ENCODE results near the gene ZNF768.
"Not testable (repeated sequence)": the region's sequence is repeated elsewhere in the genome, so short reads cannot be mapped to it uniquely, and the experiment has no call there.

The ZNF768 gene

GRCh38 chr16:30478766-30479478 lies 47.4 kb downstream of the ZNF768 start:
- Histone ChIP-seq H3K9ac (ENCODE audit: low read length) (no peak overlapping the region), H3K79me1 (ENCODE audit: low read length) (no peaks in the 10 kb centered on the region), H4K8ac (ENCODE audit: low read depth, low read length) (no peak overlapping the region), H2BK15ac (replicated peaks; ENCODE audit: low read depth) (no peak overlapping the region), H3K79me2 (ENCODE audit: control insufficient read depth, insufficient read depth, low read length) (no peaks in the 10 kb centered on the region), H3K36me3 (ENCODE audit: control insufficient read depth, insufficient read depth, low read length) (no peaks in the 10 kb centered on the region), H3K4me1 (ENCODE audit: control insufficient read depth, low read depth, low read length) (no peaks in the 10 kb centered on the region), H3K27me3 (ENCODE audit: insufficient read depth, low read length, poor library complexity) (no peaks in the 10 kb centered on the region), H4K5ac (ENCODE audit: low read length) (no peak overlapping the region), H3K4me3 (ENCODE audit: low read length) (no peak overlapping the region), H3K23ac (ENCODE audit: low read length) (no peak overlapping the region), H3K18ac (ENCODE audit: low read length) (no peak overlapping the region), H3K4me2 (ENCODE audit: low read length) (no peak overlapping the region), H3K4ac (ENCODE audit: low read depth, low read length) (no peak overlapping the region), H2AK5ac (ENCODE audit: low read length) (no peak overlapping the region), H3K56ac (ENCODE audit: low read length) (no peak overlapping the region), H3K27ac (ENCODE audit: low read depth, low read length) (no peak overlapping the region), H2BK5ac (ENCODE audit: low read length) (no peak overlapping the region), H2BK120ac (ENCODE audit: low read depth, low read length) (no peak overlapping the region)
- no CpG with 5 or more reads among the region's 12 CpGs for WGBS (ENCODE audit: extremely low coverage, insufficient coverage, low lambda C conversion rate)
- DNase-seq = no peak

- no CpG with 5 or more reads among the region's 3 CpGs for WGBS (ENCODE audit: extremely low coverage, insufficient coverage, low lambda C conversion rate)
- H4K5ac ChIP-seq (ENCODE audit: low read length); H2BK15ac ChIP-seq (replicated peaks; ENCODE audit: low read depth); H3K27ac ChIP-seq (ENCODE audit: low read depth, low read length); H3K4me1 ChIP-seq (ENCODE audit: control insufficient read depth, low read depth, low read length); H3K79me2 ChIP-seq (ENCODE audit: control insufficient read depth, insufficient read depth, low read length); H3K4me3 ChIP-seq (ENCODE audit: low read length); DNase-seq; H2AK5ac ChIP-seq (ENCODE audit: low read length); H3K79me1 ChIP-seq (ENCODE audit: low read length); H3K36me3 ChIP-seq (ENCODE audit: control insufficient read depth, insufficient read depth, low read length); H3K4ac ChIP-seq (ENCODE audit: low read depth, low read length); H4K8ac ChIP-seq (ENCODE audit: low read depth, low read length); H3K27me3 ChIP-seq (ENCODE audit: insufficient read depth, low read length, poor library complexity); H3K56ac ChIP-seq (ENCODE audit: low read length); H3K23ac ChIP-seq (ENCODE audit: low read length); H2BK120ac ChIP-seq (ENCODE audit: low read depth, low read length); H3K9ac ChIP-seq (ENCODE audit: low read length); H3K4me2 ChIP-seq (ENCODE audit: low read length); H2BK5ac ChIP-seq (ENCODE audit: low read length); H3K18ac ChIP-seq (ENCODE audit: low read length): not testable (repeated sequence)
Observed at GRCh38 chr16:30477773-30478172, 48.6 kb downstream of the ZNF768 start.

- Histone ChIP-seq H3K4me3 (ENCODE audit: low read length) (no peak overlapping the region), H2BK15ac (replicated peaks; ENCODE audit: low read depth) (no peak overlapping the region), H3K9ac (ENCODE audit: low read length) (no peak overlapping the region), H4K5ac (ENCODE audit: low read length) (no peak overlapping the region), H3K36me3 (ENCODE audit: control insufficient read depth, insufficient read depth, low read length) (no peaks in the 10 kb centered on the region), H3K23ac (ENCODE audit: low read length) (no peak overlapping the region), H3K27me3 (ENCODE audit: insufficient read depth, low read length, poor library complexity) (no peaks in the 10 kb centered on the region), H2BK5ac (ENCODE audit: low read length) (no peak overlapping the region), H3K79me1 (ENCODE audit: low read length) (no peaks in the 10 kb centered on the region), H3K18ac (ENCODE audit: low read length) (no peak overlapping the region), H3K79me2 (ENCODE audit: control insufficient read depth, insufficient read depth, low read length) (no peaks in the 10 kb centered on the region), H3K4ac (ENCODE audit: low read depth, low read length) (no peak overlapping the region), H3K56ac (ENCODE audit: low read length) (no peak overlapping the region), H3K27ac (ENCODE audit: low read depth, low read length) (no peak overlapping the region), H2AK5ac (ENCODE audit: low read length) (no peak overlapping the region), H3K4me2 (ENCODE audit: low read length) (no peak overlapping the region), H4K8ac (ENCODE audit: low read depth, low read length) (no peak overlapping the region), H2BK120ac (ENCODE audit: low read depth, low read length) (no peak overlapping the region), H3K4me1 (ENCODE audit: control insufficient read depth, low read depth, low read length) (no peaks in the 10 kb centered on the region)
- no peak for DNase-seq
- WGBS (ENCODE audit: extremely low coverage, insufficient coverage, low lambda C conversion rate) = no CpG with 5 or more reads among the region's 3 CpGs
Observed at GRCh38 chr16:30476991-30477390, 49.4 kb downstream of the ZNF768 start.

GRCh38 chr16:30474684-30475083 lies 51.7 kb downstream of the ZNF768 start:
- H3K4me2 ChIP-seq (ENCODE audit: low read length) = no peak overlapping the region
- no peak for DNase-seq
- H3K18ac ChIP-seq (ENCODE audit: low read length) = no peak overlapping the region
- no peaks in the 10 kb centered on the region for H3K79me2 ChIP-seq (ENCODE audit: control insufficient read depth, insufficient read depth, low read length)
- WGBS (ENCODE audit: extremely low coverage, insufficient coverage, low lambda C conversion rate) = no CpG with 5 or more reads among the region's 7 CpGs
- H4K5ac ChIP-seq (ENCODE audit: low read length) = no peak overlapping the region
- no peak overlapping the region for H3K4ac ChIP-seq (ENCODE audit: low read depth, low read length)
- H3K27ac ChIP-seq (ENCODE audit: low read depth, low read length) = no peak overlapping the region
- H2BK5ac ChIP-seq (ENCODE audit: low read length) = no peak overlapping the region
- H3K56ac ChIP-seq (ENCODE audit: low read length) = no peak overlapping the region
- no peaks in the 10 kb centered on the region for H3K27me3 ChIP-seq (ENCODE audit: insufficient read depth, low read length, poor library complexity)
- no peaks in the 10 kb centered on the region for H3K36me3 ChIP-seq (ENCODE audit: control insufficient read depth, insufficient read depth, low read length)
- no peak overlapping the region for H3K9ac ChIP-seq (ENCODE audit: low read length)
- H2BK15ac ChIP-seq (replicated peaks; ENCODE audit: low read depth) = no peak overlapping the region
- H4K8ac ChIP-seq (ENCODE audit: low read depth, low read length) = no peak overlapping the region
- no peaks in the 10 kb centered on the region for H3K79me1 ChIP-seq (ENCODE audit: low read length)
- H3K4me3 ChIP-seq (ENCODE audit: low read length) = no peak overlapping the region
- H2BK120ac ChIP-seq (ENCODE audit: low read depth, low read length) = no peak overlapping the region
- no peaks in the 10 kb centered on the region for H3K4me1 ChIP-seq (ENCODE audit: control insufficient read depth, low read depth, low read length)
- no peak overlapping the region for H3K23ac ChIP-seq (ENCODE audit: low read length)
- no peak overlapping the region for H2AK5ac ChIP-seq (ENCODE audit: low read length)

- whole genome bisulfite sequencing (ENCODE audit: extremely low coverage, insufficient coverage, low lambda C conversion rate) = no CpG with 5 or more reads among the region's 35 CpGs
- Histone ChIP-seq H2BK5ac (ENCODE audit: low read length) (no peak overlapping the region), H3K18ac (ENCODE audit: low read length) (no peak overlapping the region), H3K27ac (ENCODE audit: low read depth, low read length) (no peak overlapping the region), H2BK120ac (ENCODE audit: low read depth, low read length) (no peak overlapping the region), H3K23ac (ENCODE audit: low read length) (no peak overlapping the region), H2AK5ac (ENCODE audit: low read length) (no peak overlapping the region), H3K4me1 (ENCODE audit: control insufficient read depth, low read depth, low read length) (no peaks in the 10 kb centered on the region), H3K9ac (ENCODE audit: low read length) (no peak overlapping the region), H3K56ac (ENCODE audit: low read length) (no peak overlapping the region), H3K27me3 (ENCODE audit: insufficient read depth, low read length, poor library complexity) (no peaks in the 10 kb centered on the region), H3K36me3 (ENCODE audit: control insufficient read depth, insufficient read depth, low read length) (no peaks in the 10 kb centered on the region), H3K79me2 (ENCODE audit: control insufficient read depth, insufficient read depth, low read length) (no peaks in the 10 kb centered on the region), H3K4me2 (ENCODE audit: low read length) (no peak overlapping the region), H2BK15ac (replicated peaks; ENCODE audit: low read depth) (no peak overlapping the region), H4K8ac (ENCODE audit: low read depth, low read length) (no peak overlapping the region), H4K5ac (ENCODE audit: low read length) (no peak overlapping the region), H3K4me3 (ENCODE audit: low read length) (no peak overlapping the region), H3K79me1 (ENCODE audit: low read length) (no peaks in the 10 kb centered on the region), H3K4ac (ENCODE audit: low read depth, low read length) (no peak overlapping the region)
- DNase-seq = no peak
Observed at GRCh38 chr16:30474074-30474452, 52.3 kb downstream of the ZNF768 start.

Measured in mesendoderm (in vitro differentiated cells).